PC-9 (cell line): ENCODE data around the gene DPEP3. TPM values are rescaled to one million over a fixed set of nuclear protein-coding genes. Genes with fewer than 3 reads are reported as not detected.

ENCODE experiments used
- BruUV-seq: library from RNA; stranded (reverse); fragments of 400-500 nt; replicated peaks from 2 replicates; lab custom pipeline; 2021; lab: Mats Ljungman, UMichigan
- CTCF ChIA-PET: fragments of 300-600 bp; sonication (Branson Sonifier 250); formaldehyde crosslinking; loops from one replicate; lab custom pipeline; 2022; ENCODE audit warnings: antibody characterized with exemption; lab: Charles Lee
- POLR2A ChIA-PET: fragments of 300-600 bp; sonication (Branson Sonifier 250); formaldehyde crosslinking; loops from one replicate; lab custom pipeline; 2022; ENCODE audit warnings: antibody characterized with exemption; ENCODE audit not compliant: unreplicated experiment; lab: Charles Lee
- DNase-seq, 2 experiments: peaks; one replicate each; pipeline versions ENCODE4 v3.0.0 to v3.0.0-alpha.2; 2015 to 2022; ENCODE audit warnings: mixed read lengths in 1 of 2
- H2AFZ ChIP-seq: fragments of 200-600 bp; sonication (generic); 2 replicates; pipeline ENCODE4 v1.8.1; 2017; ENCODE audit warnings: antibody characterized with exemption
- H3F3A ChIP-seq: fragments of 200-600 bp; sonication (generic); 2 replicates; pipeline ENCODE4 v1.8.1; 2017; ENCODE audit warnings: antibody characterized with exemption, mild to moderate bottlenecking, low read depth; ENCODE audit not compliant: insufficient read depth
- H3K27ac ChIP-seq: fragments of 200-600 bp; sonication (generic); 2 replicates; pipeline ENCODE4 v1.6.1; 2016; ENCODE audit warnings: mixed run types
- H3K27me3 ChIP-seq: fragments of 200-600 bp; sonication (generic); 2 replicates; pipeline ENCODE4 v1.6.1; 2016; ENCODE audit warnings: low read depth, mixed run types; ENCODE audit not compliant: insufficient read depth
- H3K36me3 ChIP-seq: fragments of 200-600 bp; sonication (generic); 2 replicates; pipeline ENCODE4 v1.6.1; 2016; ENCODE audit warnings: low read depth, mixed run types
- H3K4me1 ChIP-seq: fragments of 200-600 bp; sonication (generic); replicated peaks from 2 replicates; pipeline ENCODE4 v1.6.1; 2016; ENCODE audit warnings: mixed run types; ENCODE audit not compliant: insufficient read depth
- H3K4me2 ChIP-seq: fragments of 200-600 bp; sonication (generic); 2 replicates; pipeline ENCODE4 v1.6.1; 2017; ENCODE audit warnings: mixed run types
- H3K4me3 ChIP-seq: fragments of 200-600 bp; sonication (generic); 2 replicates; pipeline ENCODE4 v1.6.1; 2016; ENCODE audit warnings: mixed run types
- H3K79me2 ChIP-seq: fragments of 200-600 bp; sonication (generic); 2 replicates; pipeline ENCODE4 v1.6.1; 2017; ENCODE audit warnings: low read depth, mixed run types
- H3K9me2 ChIP-seq: fragments of 200-600 bp; sonication (generic); 2 replicates; pipeline ENCODE4 v1.8.1; 2017; ENCODE audit warnings: mild to moderate bottlenecking; ENCODE audit not compliant: insufficient read depth
- H3K9me3 ChIP-seq: fragments of 200-600 bp; sonication (generic); 2 replicates; pipeline ENCODE4 v1.8.1; 2016; ENCODE audit warnings: low read depth; ENCODE audit not compliant: insufficient read depth
- H4K20me1 ChIP-seq: fragments of 200-600 bp; sonication (generic); 2 replicates; pipeline ENCODE4 v1.8.1; 2017; ENCODE audit not compliant: insufficient read depth
- EZH2 ChIP-seq: fragments of 200-600 bp; sonication (generic); IDR thresholded peaks from 2 replicates; pipeline ENCODE4 v1.8.0; 2017; ENCODE audit warnings: antibody characterized with exemption, low read depth
- intact Hi-C: fragments of 100-400 bp; cut with micrococcal nuclease; formaldehyde crosslinking; loops from one replicate; pipeline ENCODE4 v1.10.0; 2022; ENCODE audit not compliant: unreplicated experiment
- total RNA-seq: library from RNA; stranded (reverse); gene quantifications from 2 replicates; pipeline ENCODE4 v1.2.3, GENCODE V29; 2021
- TF ChIP-seq, protein P1 (sequence below): fragments of 200-600 bp; sonication (generic); conservative IDR thresholded peaks from 2 replicates; pipeline ENCODE4 v1.6.1; 2017; ENCODE audit warnings: mixed run types, antibody characterized with exemption, mild to moderate bottlenecking, moderate library complexity

DPEP3 gene
- total RNA-seq, 1 experiment from 2014 or later, result not detected

DNA sequence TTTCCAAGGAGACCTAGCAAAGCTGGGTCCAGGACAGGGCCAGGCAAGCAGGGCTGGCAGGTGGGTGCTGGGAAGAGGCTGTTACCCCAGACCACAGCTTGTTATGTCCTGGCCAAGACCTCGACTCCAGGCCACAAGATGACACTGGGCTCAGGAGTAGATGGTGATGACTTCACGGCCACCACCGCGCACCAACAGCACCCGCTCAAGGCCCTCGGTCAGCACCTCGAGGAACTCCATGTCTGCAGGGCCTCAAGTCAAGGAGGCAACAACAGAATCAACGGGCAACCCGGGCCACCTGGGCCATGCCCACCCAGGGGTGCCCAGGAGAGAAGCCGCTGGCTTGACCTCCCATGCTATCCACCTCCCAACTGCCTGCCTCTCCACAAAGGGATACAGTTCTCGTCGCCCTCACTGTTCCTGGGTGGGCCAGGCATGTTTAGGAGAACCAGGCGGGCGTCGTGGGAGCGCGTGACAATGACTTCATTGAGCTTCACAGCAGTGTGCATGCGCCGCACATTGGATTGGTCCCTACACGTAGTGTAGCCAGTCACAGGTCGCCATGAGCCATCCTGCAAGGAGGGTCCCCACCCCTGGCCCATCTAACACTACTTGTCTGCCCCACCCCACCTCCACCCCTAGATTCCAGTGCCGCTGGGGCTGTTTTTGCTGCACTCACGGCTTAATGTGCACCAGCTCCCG is 35.5 kb downstream of the DPEP3 start:
- Histone ChIP-seq H2AFZ (no peak overlapping the region), H3K79me2 (no peaks in the 10 kb centered on the region), H3F3A (peaks cover 14% of the 10 kb centered on the region), H3K4me3 (no peak overlapping the region), H3K27me3 (no peaks in the 10 kb centered on the region), H3K36me3 (no peaks in the 10 kb centered on the region), H3K4me2 (no peak overlapping the region), H3K27ac (no peak overlapping the region), H4K20me1 (peaks cover 14% of the 10 kb centered on the region), H3K9me2 (no peaks in the 10 kb centered on the region), H3K4me1 (no peaks in the 10 kb centered on the region), H3K9me3 (no peaks in the 10 kb centered on the region)
- BruUV-seq, result no TSS peak
- ChIA-PET CTCF (no interaction called here), POLR2A (no interaction called here)
- no peak for DNase-seq
- intact Hi-C loops, result loop anchor here (10.0 kb wide), 1 partner anchor 100 kb away; no protein-coding TSS in a partner anchor
- TF ChIP-seq EZH2, result no peak
- TF ChIP-seq, protein P1, sequence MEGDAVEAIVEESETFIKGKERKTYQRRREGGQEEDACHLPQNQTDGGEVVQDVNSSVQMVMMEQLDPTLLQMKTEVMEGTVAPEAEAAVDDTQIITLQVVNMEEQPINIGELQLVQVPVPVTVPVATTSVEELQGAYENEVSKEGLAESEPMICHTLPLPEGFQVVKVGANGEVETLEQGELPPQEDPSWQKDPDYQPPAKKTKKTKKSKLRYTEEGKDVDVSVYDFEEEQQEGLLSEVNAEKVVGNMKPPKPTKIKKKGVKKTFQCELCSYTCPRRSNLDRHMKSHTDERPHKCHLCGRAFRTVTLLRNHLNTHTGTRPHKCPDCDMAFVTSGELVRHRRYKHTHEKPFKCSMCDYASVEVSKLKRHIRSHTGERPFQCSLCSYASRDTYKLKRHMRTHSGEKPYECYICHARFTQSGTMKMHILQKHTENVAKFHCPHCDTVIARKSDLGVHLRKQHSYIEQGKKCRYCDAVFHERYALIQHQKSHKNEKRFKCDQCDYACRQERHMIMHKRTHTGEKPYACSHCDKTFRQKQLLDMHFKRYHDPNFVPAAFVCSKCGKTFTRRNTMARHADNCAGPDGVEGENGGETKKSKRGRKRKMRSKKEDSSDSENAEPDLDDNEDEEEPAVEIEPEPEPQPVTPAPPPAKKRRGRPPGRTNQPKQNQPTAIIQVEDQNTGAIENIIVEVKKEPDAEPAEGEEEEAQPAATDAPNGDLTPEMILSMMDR, result no peak

DNA sequence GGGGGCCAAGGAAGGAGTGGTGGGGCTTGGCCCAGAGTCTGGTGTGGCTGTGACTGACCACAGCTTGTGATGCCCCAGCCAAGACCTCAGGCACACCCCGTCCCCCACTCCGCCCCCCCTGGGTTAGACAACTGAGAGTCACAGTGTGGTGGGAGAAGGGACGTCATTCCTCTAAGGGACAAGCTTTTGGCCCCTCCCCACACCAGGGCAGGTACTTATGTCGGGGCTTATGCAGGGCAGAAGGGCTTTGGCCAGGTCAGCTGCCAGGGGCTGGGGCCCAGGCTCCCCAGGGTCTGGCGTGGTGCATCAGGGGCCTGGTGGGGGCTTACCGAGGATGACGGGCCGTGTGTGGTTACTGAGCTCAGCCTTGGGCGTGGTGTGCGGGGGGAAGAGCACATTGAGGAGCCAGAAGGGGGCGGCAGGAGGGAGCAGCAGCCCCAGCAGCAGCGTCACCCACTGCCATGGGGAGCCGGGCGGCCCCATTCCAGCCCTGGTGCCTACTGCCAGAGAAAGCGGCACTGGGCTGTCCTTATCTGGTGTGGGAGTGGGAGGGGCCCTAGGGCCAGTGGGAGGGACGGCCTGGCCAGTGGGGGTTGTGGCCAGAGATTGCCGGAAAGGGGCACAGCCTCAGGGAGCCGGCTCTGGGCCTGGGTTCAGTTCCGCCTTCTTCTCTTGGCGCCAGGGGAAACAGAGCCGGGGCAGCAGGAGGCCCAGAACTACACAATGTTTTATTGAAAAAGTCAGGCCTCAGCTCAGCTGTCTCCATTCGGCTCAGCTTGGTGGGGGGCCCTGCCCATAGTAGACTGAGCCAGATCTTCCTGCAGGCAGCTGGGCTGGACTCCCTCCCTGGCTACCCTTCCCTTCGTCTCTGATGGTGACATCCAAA is 36.4 kb downstream of the DPEP3 start, which contains the start of gene LCAT:
LCAT (minus strand) TSS at position 502 of the 886 bp plus-strand sequence; CDS start at position 483, 19 bp downstream.
- no peaks in the 10 kb centered on the region for H3K79me2 ChIP-seq
- H3K9me3 ChIP-seq, result no peaks in the 10 kb centered on the region
- H3F3A ChIP-seq, result peaks cover 17% of the 10 kb centered on the region
- H4K20me1 ChIP-seq, result peaks cover 14% of the 10 kb centered on the region
- no peaks in the 10 kb centered on the region for H3K36me3 ChIP-seq
- no peaks in the 10 kb centered on the region for H3K9me2 ChIP-seq
- H3K4me1 ChIP-seq, result no peaks in the 10 kb centered on the region
- H3K27me3 ChIP-seq, result no peaks in the 10 kb centered on the region
- intact Hi-C loops, result loop anchor here (10.0 kb wide), 1 partner anchor 101 kb away; no protein-coding TSS in a partner anchor
- ChIA-PET CTCF (no interaction called here), POLR2A (interaction anchor here (0.6 kb wide), 1 partner anchor 836 kb away, joined by 5 read pairs; no protein-coding TSS in a partner anchor)
- BruUV-seq, result no TSS peak
- no peak within 1 kb of the TSS for H2AFZ ChIP-seq
- H3K27ac ChIP-seq, result no peak within 1 kb of the TSS
- no peak within 1 kb of the TSS for H3K4me2 ChIP-seq
- DNase-seq, result no peak
- no peak within 1 kb of the TSS for H3K4me3 ChIP-seq
- TF ChIP-seq, protein P1, result no peak
- TF ChIP-seq EZH2, result no peak

DNA sequence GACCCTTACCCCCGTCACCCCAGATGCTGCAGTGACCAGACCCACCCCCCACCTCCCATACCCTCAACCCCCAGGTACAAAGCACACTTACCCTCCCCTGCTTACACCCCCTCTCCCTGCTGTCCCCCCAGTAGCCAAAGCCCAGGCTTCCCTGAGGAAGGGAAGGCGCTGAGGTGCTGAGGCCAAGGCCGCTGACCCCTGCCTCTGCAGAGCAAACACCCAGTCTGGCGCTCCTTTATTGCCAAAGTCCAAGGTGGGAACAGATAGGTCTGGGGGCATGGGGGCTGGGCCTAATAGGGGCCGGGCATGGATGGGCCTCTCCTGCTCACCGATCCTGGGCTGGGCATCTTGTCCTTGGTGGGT is 37.1 kb downstream of the DPEP3 start:
- H3K4me3 ChIP-seq, result no peak overlapping the region
- TF ChIP-seq, protein P1, result no peak
- TF ChIP-seq EZH2, result no peak
- H3K27ac ChIP-seq, result no peak overlapping the region
- no peaks in the 10 kb centered on the region for H3K27me3 ChIP-seq
- peaks cover 14% of the 10 kb centered on the region for H4K20me1 ChIP-seq
- no peak for DNase-seq
- BruUV-seq, result no TSS peak
- ChIA-PET CTCF (no interaction called here), POLR2A (no interaction called here)
- no peaks in the 10 kb centered on the region for H3K4me1 ChIP-seq
- no peaks in the 10 kb centered on the region for H3K36me3 ChIP-seq
- no peaks in the 10 kb centered on the region for H3K79me2 ChIP-seq
- H2AFZ ChIP-seq, result no peak overlapping the region
- no peak overlapping the region for H3K4me2 ChIP-seq
- intact Hi-C loops, result loop anchor here (10.0 kb wide), 1 partner anchor 102 kb away; no protein-coding TSS in a partner anchor
- no peaks in the 10 kb centered on the region for H3K9me2 ChIP-seq
- H3K9me3 ChIP-seq, result no peaks in the 10 kb centered on the region
- peaks cover 20% of the 10 kb centered on the region for H3F3A ChIP-seq
